ENCODE data around the gene RNPEPL1. TPM values are rescaled to one million over a fixed set of nuclear protein-coding genes. Genes with fewer than 3 reads are reported as not detected.

RNPEPL1 gene
- total and polyA plus RNA-seq, 3 experiments from 2014 or later, result 55.6 to 101 (median 61.1) TPM

- Mint-ChIP-seq H3K4me3 (peak overlapping the region; percentile 71 to 84 (median 75)), H3K27me3 (no peaks in the 10 kb centered on the region), H3K4me1 (peaks cover 30 to 67% (median 46%) of the 10 kb centered on the region in 3 donors), H3K9me3 (no peaks in the 10 kb centered on the region), H3K27ac (peak overlapping the region; percentile 91 to 99 (median 97)), H3K36me3 (peaks cover 0 to 3% (median 0%) of the 10 kb centered on the region in 3 donors)
- H3K27me3 ChIP-seq (ENCODE audit: insufficient read depth, low read length, poor library complexity, severe bottlenecking), result no peaks in the 10 kb centered on the region
- CTCF ChIA-PET, result interaction anchor here (2.5 kb wide), 1 partner anchor 37 kb away, joined by 6 read pairs; no protein-coding TSS in a partner anchor
- H3K4me3 ChIP-seq (ENCODE audit: low read length), result no peak overlapping the region
- H3K4me1 ChIP-seq (ENCODE audit: insufficient read depth, low read length), result peaks cover 83% of the 10 kb centered on the region
- POLR2A ChIA-PET, result interaction anchor here (1.1 kb wide), 1 partner anchor 38 kb away, joined by 7 read pairs; the partner anchor contains the start of gene CAPN10
- peak in 2 of 5 donors; percentile 1 to 47 for DNase-seq
- H3K9me3 ChIP-seq (ENCODE audit: low read length), result no peaks in the 10 kb centered on the region
- H3K27ac ChIP-seq (ENCODE audit: low read depth, low read length), result no peak overlapping the region
- H3K36me3 ChIP-seq (ENCODE audit: insufficient read depth, low read length), result no peaks in the 10 kb centered on the region
Observed at GRCh38 chr2:240624011-240624949, 56.0 kb downstream of the RNPEPL1 start.

DNA sequence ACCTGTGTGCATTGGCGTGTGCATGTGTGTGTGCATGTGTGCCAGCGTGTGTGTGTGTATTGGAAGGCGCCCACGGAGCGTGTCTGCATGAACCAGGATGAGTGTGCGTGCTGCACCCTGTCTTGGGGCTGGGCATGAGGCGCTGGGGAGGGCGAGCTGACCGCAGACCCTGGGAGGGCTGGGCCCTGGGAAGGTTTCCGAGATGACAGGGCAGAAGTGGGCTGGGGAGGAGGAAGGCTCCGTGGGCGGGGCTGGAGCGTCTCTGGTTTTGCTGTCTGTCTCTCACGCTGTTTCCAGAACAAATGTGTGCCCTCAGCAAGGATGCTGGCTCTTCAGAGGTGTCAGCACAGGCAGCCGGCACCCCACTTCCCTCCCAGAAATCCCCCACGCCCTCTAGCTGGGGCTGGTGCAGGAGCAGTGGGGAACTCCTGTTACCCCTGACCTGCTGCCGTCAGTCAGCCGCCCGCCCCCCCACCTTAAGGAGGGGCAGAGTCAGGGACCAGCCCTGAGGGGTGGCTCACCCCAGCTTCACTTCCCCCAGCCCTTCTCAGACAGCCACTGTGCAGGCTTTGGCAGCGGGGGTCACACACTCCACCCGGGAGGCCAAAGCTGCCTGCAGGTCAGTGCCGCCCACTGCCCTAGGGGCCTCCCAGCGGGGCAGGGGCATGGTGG, 56.8 kb downstream of the RNPEPL1 start, which contains the start of gene GPR35:
Gene GPR35 (plus strand): TSS at position 531 of the 672 bp plus-strand sequence. CDS start 4,473 bp downstream, outside the sequence.
- H3K27ac Mint-ChIP-seq, result peak within 1 kb of the TSS; percentile 91 to 99 (median 97)
- peaks cover 0 to 2% (median 0%) of the 10 kb centered on the region in 5 donors for H3K9me3 Mint-ChIP-seq
- peaks cover 30 to 63% (median 45%) of the 10 kb centered on the region in 3 donors for H3K4me1 Mint-ChIP-seq
- ChIA-PET POLR2A (interaction anchor here (1.1 kb wide), 1 partner anchor 38 kb away, joined by 7 read pairs; the partner anchor contains the start of gene CAPN10), CTCF (interaction anchor here (2.5 kb wide), 1 partner anchor 38 kb away, joined by 6 read pairs; no protein-coding TSS in a partner anchor)
- Histone ChIP-seq H3K4me1 (ENCODE audit: insufficient read depth, low read length) (peaks cover 82% of the 10 kb centered on the region), H3K27ac (ENCODE audit: low read depth, low read length) (peak within 1 kb of the TSS; percentile 51), H3K27me3 (ENCODE audit: insufficient read depth, low read length, poor library complexity, severe bottlenecking) (no peaks in the 10 kb centered on the region), H3K36me3 (ENCODE audit: insufficient read depth, low read length) (no peaks in the 10 kb centered on the region), H3K9me3 (ENCODE audit: low read length) (no peaks in the 10 kb centered on the region), H3K4me3 (ENCODE audit: low read length) (peak within 1 kb of the TSS; percentile 37)
- peaks cover 0 to 3% (median 0%) of the 10 kb centered on the region in 3 donors for H3K36me3 Mint-ChIP-seq
- H3K4me3 Mint-ChIP-seq, result peak within 1 kb of the TSS; percentile 71 to 84 (median 75)
- DNase-seq, result peak; percentile 64 to 87 (median 84)
- no peaks in the 10 kb centered on the region for H3K27me3 Mint-ChIP-seq

DNA sequence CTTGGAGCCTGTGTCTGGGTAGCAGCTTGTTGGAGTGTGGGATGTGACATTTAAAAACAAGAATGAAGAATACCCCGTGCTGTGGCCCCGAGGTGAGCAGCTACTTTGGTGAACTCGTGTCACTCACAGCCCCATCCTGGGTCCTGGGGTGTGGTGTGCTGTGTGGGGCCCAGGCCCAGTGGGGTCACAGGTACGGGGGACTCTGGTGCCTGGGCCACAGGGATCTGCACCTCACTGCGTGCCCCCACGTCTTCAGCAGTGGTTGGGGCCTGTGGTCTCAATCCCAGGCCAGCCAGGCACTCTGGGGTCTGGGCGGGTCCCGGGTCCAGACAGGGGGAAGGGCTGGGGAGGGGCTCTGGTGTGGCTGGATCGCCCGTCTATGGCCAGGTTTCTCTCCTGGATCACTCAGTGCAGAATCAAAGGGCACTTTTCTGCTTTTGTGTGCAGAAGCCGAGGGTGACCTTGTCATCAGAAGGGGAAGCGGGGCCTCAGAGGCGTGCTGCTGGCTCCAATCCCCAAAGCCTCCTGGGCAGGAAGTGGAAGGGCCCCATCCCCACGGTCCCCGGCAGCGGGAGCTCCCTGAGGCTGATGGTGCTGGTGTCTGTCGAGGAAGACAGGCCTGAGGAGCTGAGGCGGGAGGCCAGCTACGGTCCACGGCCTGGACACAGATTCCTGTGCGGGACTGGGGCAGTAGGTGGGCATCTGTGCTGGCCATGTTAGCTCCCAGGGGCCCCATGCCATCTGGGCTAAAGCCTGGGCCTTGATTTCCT, 58.4 kb downstream of the RNPEPL1 start:
- Mint-ChIP-seq H3K27ac (peak overlapping the region in 7 of 8 donors; percentile 60 to 95 (median 82)), H3K36me3 (peaks cover 0 to 4% (median 0%) of the 10 kb centered on the region in 3 donors)

GRCh38 chr2:240627736-240628506, 59.6 kb downstream of the RNPEPL1 start:
- H3K36me3 ChIP-seq (ENCODE audit: insufficient read depth, low read length), result no peaks in the 10 kb centered on the region
- peak in 1 of 5 donors; percentile 36 for DNase-seq
- H3K27ac ChIP-seq (ENCODE audit: low read depth, low read length), result no peak overlapping the region
- peaks cover 58% of the 10 kb centered on the region for H3K4me1 ChIP-seq (ENCODE audit: insufficient read depth, low read length)
- no peaks in the 10 kb centered on the region for H3K9me3 ChIP-seq (ENCODE audit: low read length)
- ChIA-PET CTCF (interaction anchor here (1.4 kb wide), 1 partner anchor 62 kb away, joined by 3 read pairs; no protein-coding TSS in a partner anchor), POLR2A (interaction anchor here (0.6 kb wide), 1 partner anchor 506 kb away, joined by 3 read pairs; no protein-coding TSS in a partner anchor)
- H3K4me1 Mint-ChIP-seq, result peaks cover 14 to 40% (median 26%) of the 10 kb centered on the region in 3 donors
- peaks cover 0 to 4% (median 0%) of the 10 kb centered on the region in 3 donors for H3K36me3 Mint-ChIP-seq
- H3K4me3 ChIP-seq (ENCODE audit: low read length), result no peak overlapping the region
- H3K27ac Mint-ChIP-seq, result peak overlapping the region in 4 of 8 donors; percentile 36 to 88 (median 77)
- no peaks in the 10 kb centered on the region for H3K27me3 Mint-ChIP-seq
- peaks cover 0 to 5% (median under 1%) of the 10 kb centered on the region in 5 donors for H3K9me3 Mint-ChIP-seq
- no peak overlapping the region for H3K4me3 Mint-ChIP-seq
- H3K27me3 ChIP-seq (ENCODE audit: insufficient read depth, low read length, poor library complexity, severe bottlenecking), result no peaks in the 10 kb centered on the region

More for the DNA sequence above, 58.4 kb downstream of the RNPEPL1 start:
- Histone ChIP-seq H3K9me3 (ENCODE audit: low read length) (no peaks in the 10 kb centered on the region), H3K4me3 (ENCODE audit: low read length) (no peak overlapping the region), H3K27me3 (ENCODE audit: insufficient read depth, low read length, poor library complexity, severe bottlenecking) (no peaks in the 10 kb centered on the region), H3K4me1 (ENCODE audit: insufficient read depth, low read length) (peaks cover 70% of the 10 kb centered on the region), H3K27ac (ENCODE audit: low read depth, low read length) (peak overlapping the region; percentile 16), H3K36me3 (ENCODE audit: insufficient read depth, low read length) (no peaks in the 10 kb centered on the region)
- H3K4me1 Mint-ChIP-seq, result peaks cover 24 to 51% (median 35%) of the 10 kb centered on the region in 3 donors
- CTCF ChIA-PET, result interaction anchor here (1.1 to 2.5 kb wide), 3 partner anchors 39 to 113 kb away, joined by 3 to 6 read pairs (median 6); no protein-coding TSS in a partner anchor
- peak in 1 of 5 donors; percentile 56 for DNase-seq
- POLR2A ChIA-PET, result interaction anchor here (0.6 to 1.5 kb wide), 3 partner anchors 24 to 508 kb away, joined by 3 to 7 read pairs (median 3); no protein-coding TSS in a partner anchor
- H3K4me3 Mint-ChIP-seq, result peak overlapping the region in 3 of 7 donors; percentile 23 to 57 (median 32)
- H3K9me3 Mint-ChIP-seq, result peaks cover 0 to 2% (median 0%) of the 10 kb centered on the region in 5 donors
- H3K27me3 Mint-ChIP-seq, result no peaks in the 10 kb centered on the region

DNA sequence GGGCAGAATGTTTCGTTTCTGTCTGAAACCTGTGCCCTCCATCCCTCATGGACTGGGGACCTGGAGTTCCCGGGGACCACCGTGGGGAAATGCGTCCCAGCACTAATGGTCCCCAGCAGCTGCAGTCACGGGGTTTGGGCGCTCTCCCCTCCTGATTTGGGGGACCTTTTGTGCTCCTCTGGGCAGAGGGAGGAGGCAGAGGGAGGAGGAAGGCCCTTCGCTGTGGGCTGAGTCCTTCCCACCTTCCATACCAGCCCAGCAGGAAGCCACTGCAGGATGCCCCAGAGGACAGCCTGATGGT, 60.2 kb downstream of the RNPEPL1 start:
- H3K27ac ChIP-seq (ENCODE audit: low read depth, low read length), result no peak overlapping the region
- H3K4me1 ChIP-seq (ENCODE audit: insufficient read depth, low read length), result peaks cover 53% of the 10 kb centered on the region
- no peak overlapping the region for H3K4me3 ChIP-seq (ENCODE audit: low read length)
- H3K36me3 ChIP-seq (ENCODE audit: insufficient read depth, low read length), result no peaks in the 10 kb centered on the region
- ChIA-PET CTCF (interaction anchor here (1.1 kb wide), 1 partner anchor 62 kb away, joined by 4 read pairs; no protein-coding TSS in a partner anchor), POLR2A (no interaction called here)
- Mint-ChIP-seq H3K27me3 (no peaks in the 10 kb centered on the region), H3K4me3 (no peak overlapping the region), H3K4me1 (peaks cover 10 to 35% (median 22%) of the 10 kb centered on the region in 3 donors), H3K9me3 (peaks cover 2 to 9% (median 6%) of the 10 kb centered on the region in 5 donors), H3K36me3 (peaks cover 3 to 5% (median 4%) of the 10 kb centered on the region in 3 donors), H3K27ac (peak overlapping the region in 1 of 8 donors; percentile 68)
- no peaks in the 10 kb centered on the region for H3K27me3 ChIP-seq (ENCODE audit: insufficient read depth, low read length, poor library complexity, severe bottlenecking)
- peak in 1 of 5 donors; percentile 42 for DNase-seq
- H3K9me3 ChIP-seq (ENCODE audit: low read length), result no peaks in the 10 kb centered on the region

DNA sequence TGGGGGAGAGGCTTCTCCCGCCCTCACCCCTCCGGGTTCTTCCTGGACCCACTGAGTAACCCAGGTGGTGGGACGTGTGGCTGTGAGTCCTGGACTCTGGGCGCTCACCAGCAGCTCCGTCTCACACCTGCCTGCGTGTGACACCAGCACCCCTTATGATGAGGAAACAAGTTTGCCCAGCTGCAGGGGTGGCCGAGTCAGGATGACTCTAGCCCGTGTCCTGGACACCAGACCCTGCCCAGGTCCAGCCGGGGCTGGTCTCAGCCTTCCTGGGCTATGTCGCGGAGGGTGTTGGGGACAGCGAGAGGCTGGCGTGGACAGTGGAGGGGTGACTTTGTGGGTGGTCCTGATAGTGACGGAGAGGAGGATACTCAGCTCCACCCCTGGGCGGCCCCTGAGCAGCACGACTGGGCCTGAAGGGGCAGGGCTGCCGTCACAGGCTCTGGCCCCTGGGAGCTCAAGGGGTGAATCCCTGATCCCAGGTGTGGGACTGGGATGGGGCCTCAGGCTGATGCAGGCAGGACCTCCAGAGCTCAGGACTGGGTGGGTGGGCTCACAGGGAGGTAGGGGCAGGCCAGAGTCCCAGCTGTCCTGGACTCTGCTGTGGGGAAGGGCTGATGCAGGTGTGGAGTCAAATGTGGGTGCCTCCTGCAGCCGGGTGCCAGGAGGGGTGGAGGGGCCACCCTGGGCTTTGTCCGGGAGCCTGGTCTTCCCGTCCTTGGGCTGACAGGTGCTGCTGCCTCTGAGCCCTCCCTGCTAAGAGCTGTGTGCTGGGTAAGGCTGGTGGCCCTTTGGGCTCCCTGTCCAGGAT, 60.7 kb downstream of the RNPEPL1 start:
- Histone ChIP-seq H3K27me3 (ENCODE audit: insufficient read depth, low read length, poor library complexity, severe bottlenecking) (no peaks in the 10 kb centered on the region), H3K27ac (ENCODE audit: low read depth, low read length) (no peak overlapping the region), H3K4me1 (ENCODE audit: insufficient read depth, low read length) (peaks cover 47% of the 10 kb centered on the region), H3K4me3 (ENCODE audit: low read length) (no peak overlapping the region), H3K36me3 (ENCODE audit: insufficient read depth, low read length) (no peaks in the 10 kb centered on the region), H3K9me3 (ENCODE audit: low read length) (peaks cover 4% of the 10 kb centered on the region)
- POLR2A ChIA-PET, result no interaction called here
- peaks cover 4 to 11% (median 8%) of the 10 kb centered on the region in 5 donors for H3K9me3 Mint-ChIP-seq
- peak overlapping the region in 1 of 8 donors; percentile 50 for H3K27ac Mint-ChIP-seq
- peaks cover 10 to 32% (median 20%) of the 10 kb centered on the region in 3 donors for H3K4me1 Mint-ChIP-seq
- CTCF ChIA-PET, result interaction anchor here (1.1 kb wide), 1 partner anchor 62 kb away, joined by 4 read pairs; no protein-coding TSS in a partner anchor
- H3K4me3 Mint-ChIP-seq, result peak overlapping the region in 1 of 7 donors; percentile 32
- peaks cover 5 to 7% (median 6%) of the 10 kb centered on the region in 3 donors for H3K36me3 Mint-ChIP-seq
- H3K27me3 Mint-ChIP-seq, result no peaks in the 10 kb centered on the region
- DNase-seq, result peak in 1 of 5 donors; percentile 39
